ENCODE measurements around the gene FAXDC2. TPM values are rescaled to one million over a fixed set of nuclear protein-coding genes. Genes with fewer than 3 reads are reported as not detected.
A peak's percentile ranks its signal among the peaks of the same experiment; 100 is the strongest.

Gene FAXDC2
- total and polyA plus RNA-seq, 10 of the 15 experiments (the other 5 are each of a cell fraction or from before 2014, with no cell fraction given): 0.13 to 1.8 (median 0.35) TPM

DNA sequence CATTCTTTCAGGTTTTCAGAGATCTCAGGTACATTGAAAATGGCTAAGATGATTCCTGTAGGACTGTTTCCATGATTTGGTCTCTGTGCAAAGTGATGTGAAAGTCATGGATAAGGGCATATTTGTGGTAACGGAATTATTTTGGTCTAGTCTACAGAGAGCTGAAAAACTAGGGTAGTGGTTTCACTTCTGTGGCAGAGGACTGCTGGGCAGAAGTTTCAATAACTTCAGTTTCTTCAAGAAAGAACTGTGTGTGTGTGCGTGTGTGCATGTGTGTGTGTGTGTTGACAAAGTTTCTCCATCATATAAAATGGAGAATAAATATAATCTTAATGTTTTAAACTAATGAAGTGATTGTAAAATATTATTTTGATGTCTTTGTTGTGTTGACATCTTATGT lies 12.4 kb upstream of the FAXDC2 start:
- Histone ChIP-seq H3K27me3 (replicated peaks in 1 of 2; ENCODE audit: control insufficient read depth in 2 of 2, insufficient read depth in 2 of 2, low read length in 1 of 2) (no peaks in the 10 kb centered on the region), H3K9me3 (replicated peaks; ENCODE audit: control insufficient read depth, insufficient read depth, low read length) (no peaks in the 10 kb centered on the region), H3K4me1 (ENCODE audit: control insufficient read depth, insufficient read depth, low read length) (peaks cover 17% of the 10 kb centered on the region), H3K27ac (ENCODE audit: control insufficient read depth, insufficient read depth) (0 out of 2 replicates have a peak overlapping the region, but pooled peaks have one; percentile 18), H3K4me3 (peak overlapping the region; percentile 12; the same call in 1 of the 2 replicates), H3K79me2 (ENCODE audit: control insufficient read depth, insufficient read depth, low read length) (peaks cover 53% of the 10 kb centered on the region), H3K9ac (ENCODE audit: control insufficient read depth, insufficient read depth, low read length) (no peak overlapping the region), H4K20me1 (ENCODE audit: control insufficient read depth, insufficient read depth) (no peaks in the 10 kb centered on the region; the same call in 1 of the 2 replicates), H3K4me2 (ENCODE audit: control insufficient read depth, insufficient read depth) (peak overlapping the region; percentile 77), H3K36me3 (ENCODE audit: control insufficient read depth in 2 of 2, insufficient read depth in 2 of 2, low read length in 1 of 2) (peaks cover 1 to 4% of the 10 kb centered on the region in 2 experiments), H2AFZ (ENCODE audit: control insufficient read depth, low read depth, low read length) (no peak overlapping the region)
- WGBS (ENCODE audit: insufficient coverage, insufficient replicate concordance, low lambda C conversion rate, missing lambda C conversion rate): 2% methylated on average over 2 of the region's 2 CpGs
- ChIA-PET CTCF (interaction anchor here (0.6 to 1.6 kb wide), 3 partner anchors 19 to 55 kb away, joined by 3 to 5 read pairs (median 4); no protein-coding TSS in a partner anchor), POLR2A (interaction anchor here (0.6 to 1.0 kb wide), 2 partner anchors 101 to 215 kb away, joined by 3 read pairs; no protein-coding TSS in a partner anchor), RAD21 (ENCODE audit: unreplicated experiment) (no interaction called here), SMC1A (ENCODE audit: uncharacterized antibody, unreplicated experiment) (no interaction called here)
- TF ChIP-seq JUND (IDR thresholded peaks at IDR 0.05; ENCODE audit: low read depth, low read length) (no peak), SMC3 (IDR thresholded peaks at IDR 0.05; ENCODE audit: borderline replicate concordance, low read length) (no peak), RUNX3 (IDR thresholded peaks at IDR 0.05; ENCODE audit: low read length) (peak; percentile 15; the same call in 1 of the 2 replicates), POLR2AphosphoS5 (IDR thresholded peaks at IDR 0.05; ENCODE audit: low read length) (no peak), IKZF2 (IDR thresholded peaks at IDR 0.05) (peak; percentile 16 to 44; a peak in 2 of 4 replicates), EGR1 (IDR thresholded peaks at IDR 0.05; ENCODE audit: borderline replicate concordance in 1 of 2, low read depth in 2 of 2, low read length in 2 of 2) (no peak), TCF12 (IDR thresholded peaks at IDR 0.05; ENCODE audit: low read depth, low read length) (no peak), NFYA (IDR thresholded peaks at IDR 0.05; ENCODE audit: borderline replicate concordance, low read depth, low read length) (no peak), SPI1 (IDR thresholded peaks at IDR 0.05; ENCODE audit: borderline replicate concordance, insufficient read depth, low read depth, low read length) (no peak), CREM (IDR thresholded peaks at IDR 0.05; ENCODE audit: low read depth) (no peak)
- intact Hi-C loops (cut with micrococcal nuclease; ENCODE audit: unreplicated experiment): loop anchor here (5.0 kb wide), 1 partner anchor 210 kb away; no protein-coding TSS in a partner anchor
- ATAC-seq (no peak), FAIRE-seq (no peak), DNase-seq (ENCODE audit: low read depth, low spot score) (peak; percentile 27)
- in situ Hi-C loops (cut with MboI): loop anchor here (5.0 kb wide), 1 partner anchor 110 kb away; no protein-coding TSS in a partner anchor
- BruUV-seq (replicated peaks): no TSS peak
